Smooth muscle cell (in vitro differentiated cells): Measurements from ENCODE around the gene SYNE1. TPM values are rescaled to one million over a fixed set of nuclear protein-coding genes. Genes with fewer than 3 reads are reported as not detected.

Experiments used
- DNase-seq: peaks from one replicate; lab custom pipeline; 2025; ENCODE audit not compliant: unreplicated experiment; lab: John Stamatoyannopoulos, UW
- H2AFZ ChIP-seq: fragments of 200-600 bp; sonication (generic); 2 replicates; pipeline ENCODE4 v1.6.0; 2016; ENCODE audit warnings: antibody characterized with exemption, low read depth, mild to moderate bottlenecking
- H3F3A ChIP-seq: fragments of 200-600 bp; sonication (generic); 2 replicates; pipeline ENCODE4 v1.6.0; 2017; ENCODE audit warnings: antibody characterized with exemption, low read depth
- H3K27ac ChIP-seq: fragments of 200-600 bp; sonication (generic); 2 replicates; pipeline ENCODE4 v1.5.1; 2016; ENCODE audit warnings: low read depth, mild to moderate bottlenecking
- H3K27me3 ChIP-seq: fragments of 200-600 bp; sonication (generic); 2 replicates; pipeline ENCODE4 v1.6.1; 2016; ENCODE audit warnings: low read depth, mild to moderate bottlenecking
- H3K36me3 ChIP-seq: fragments of 200-600 bp; sonication (generic); 2 replicates; pipeline ENCODE4 v1.5.1; 2016; ENCODE audit warnings: low read depth
- H3K4me1 ChIP-seq: fragments of 200-600 bp; sonication (generic); 2 replicates; pipeline ENCODE4 v1.5.1; 2016; ENCODE audit warnings: low read depth
- H3K4me2 ChIP-seq: fragments of 200-600 bp; sonication (generic); 2 replicates; pipeline ENCODE4 v1.6.0; 2016; ENCODE audit warnings: mild to moderate bottlenecking
- H3K4me3 ChIP-seq: fragments of 200-600 bp; sonication (generic); 2 replicates; pipeline ENCODE4 v1.5.1; 2016; ENCODE audit warnings: mild to moderate bottlenecking
- H3K79me2 ChIP-seq: fragments of 200-600 bp; sonication (generic); 2 replicates; pipeline ENCODE4 v1.6.0; 2016; ENCODE audit warnings: low read depth, mild to moderate bottlenecking
- H3K9ac ChIP-seq: fragments of 200-600 bp; sonication (generic); 2 replicates; pipeline ENCODE4 v1.6.0; 2016; ENCODE audit warnings: low read depth
- H3K9me3 ChIP-seq: fragments of 200-600 bp; sonication (generic); replicated peaks from 2 replicates; pipeline ENCODE4 v1.5.1; 2016; ENCODE audit warnings: low read depth
- H4K20me1 ChIP-seq: fragments of 200-600 bp; sonication (generic); 2 replicates; pipeline ENCODE4 v1.6.0; 2016; ENCODE audit warnings: low read depth
- WGBS: methylation state at CpG from one replicate; pipeline ENCODE4 v1.1.7; 2016; ENCODE audit warnings: low lambda C conversion rate; 5-methylcytosine and 5-hydroxymethylcytosine counted together
- polyA plus RNA-seq: library from polyadenylated mRNA; unstranded; fragments of >200 nt; fragmentation: Nextera tagmentation; extraction: Ambion mirVana; gene quantifications from 2 replicates; pipeline ENCODE4 v1.2.1, GENCODE V29; 2016
- total RNA-seq: library from RNA; depleted of rRNA; stranded (reverse); fragments of >200 nt; gene quantifications from 2 replicates; pipeline ENCODE4 v1.2.3, GENCODE V29; 2014
- TF ChIP-seq, protein P1 (sequence below): fragments of 200-600 bp; sonication (generic); IDR thresholded peaks from 2 replicates; pipeline ENCODE4 v1.5.1; 2017; ENCODE audit warnings: borderline replicate concordance, mild to moderate bottlenecking, antibody characterized with exemption; ENCODE audit not compliant: insufficient read depth, poor library complexity, severe bottlenecking

SYNE1 gene
- total and polyA plus RNA-seq, 2 experiments from 2014 or later = 18.2 to 56.2 TPM

DNA sequence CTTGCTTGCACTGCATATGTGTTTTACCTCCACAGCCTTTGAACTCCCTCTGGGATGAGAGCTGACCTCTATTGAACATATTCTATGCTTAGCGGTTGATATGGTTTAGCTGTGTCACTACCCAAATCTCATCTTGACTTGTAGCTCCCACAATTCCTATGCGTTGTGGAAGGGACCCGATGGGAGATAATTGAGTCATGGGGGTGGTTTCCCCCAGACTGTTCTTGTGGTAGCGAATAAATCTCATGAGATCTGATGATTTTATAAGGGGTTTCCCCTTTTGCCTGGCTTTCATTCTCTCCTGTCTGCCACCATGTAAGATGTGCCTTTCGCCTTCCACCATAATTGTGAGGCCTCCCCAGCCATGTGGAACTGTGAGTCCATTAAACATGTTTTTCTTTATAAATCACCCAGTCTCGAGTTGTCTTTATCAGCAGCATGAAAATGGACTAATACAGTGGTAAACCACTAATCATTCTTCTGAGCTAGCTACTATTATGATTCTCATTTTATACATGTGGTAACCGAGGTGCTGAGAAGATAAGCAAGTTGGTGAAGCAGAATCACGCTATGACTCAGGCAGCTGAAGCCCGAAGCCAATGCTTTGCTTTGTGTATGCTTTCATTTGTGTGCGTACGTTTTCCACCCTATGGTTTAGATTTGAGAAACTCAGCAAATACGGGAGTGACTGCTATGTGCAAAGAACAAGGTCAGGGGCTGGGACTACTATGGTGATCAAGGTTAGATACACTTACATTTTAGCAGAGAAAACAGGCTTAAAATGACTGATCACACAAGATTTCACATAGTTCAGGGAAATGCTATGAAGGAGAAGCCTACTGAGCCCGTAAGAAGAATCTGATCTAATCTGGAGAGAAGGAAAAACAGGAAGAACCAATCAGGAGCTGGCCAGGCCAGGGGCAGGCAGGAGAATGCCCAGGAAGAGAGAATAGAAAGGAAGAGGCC lies 466.2 kb downstream of the SYNE1 start:
- no peak for DNase-seq
- H3K4me2 ChIP-seq = no peak overlapping the region
- H2AFZ ChIP-seq = no peak overlapping the region

GRCh38 chr6:152170313-152170701 lies 466.9 kb downstream of the SYNE1 start:
- H3K4me3 ChIP-seq = no peak overlapping the region
- H3K36me3 ChIP-seq = peaks cover 4% of the 10 kb centered on the region
- no peak overlapping the region for H3K4me2 ChIP-seq
- no peaks in the 10 kb centered on the region for H3K9me3 ChIP-seq
- H3K4me1 ChIP-seq = no peaks in the 10 kb centered on the region
- no peaks in the 10 kb centered on the region for H3K79me2 ChIP-seq
- H4K20me1 ChIP-seq = no peaks in the 10 kb centered on the region
- H3F3A ChIP-seq = no peaks in the 10 kb centered on the region
- H3K27me3 ChIP-seq = no peaks in the 10 kb centered on the region
- WGBS = 80% methylated on average over 4 of the region's 4 CpGs
- H3K9ac ChIP-seq = no peak overlapping the region
- H3K27ac ChIP-seq = no peak overlapping the region
- no peak overlapping the region for H2AFZ ChIP-seq
- DNase-seq = no peak
- TF ChIP-seq, protein P1, sequence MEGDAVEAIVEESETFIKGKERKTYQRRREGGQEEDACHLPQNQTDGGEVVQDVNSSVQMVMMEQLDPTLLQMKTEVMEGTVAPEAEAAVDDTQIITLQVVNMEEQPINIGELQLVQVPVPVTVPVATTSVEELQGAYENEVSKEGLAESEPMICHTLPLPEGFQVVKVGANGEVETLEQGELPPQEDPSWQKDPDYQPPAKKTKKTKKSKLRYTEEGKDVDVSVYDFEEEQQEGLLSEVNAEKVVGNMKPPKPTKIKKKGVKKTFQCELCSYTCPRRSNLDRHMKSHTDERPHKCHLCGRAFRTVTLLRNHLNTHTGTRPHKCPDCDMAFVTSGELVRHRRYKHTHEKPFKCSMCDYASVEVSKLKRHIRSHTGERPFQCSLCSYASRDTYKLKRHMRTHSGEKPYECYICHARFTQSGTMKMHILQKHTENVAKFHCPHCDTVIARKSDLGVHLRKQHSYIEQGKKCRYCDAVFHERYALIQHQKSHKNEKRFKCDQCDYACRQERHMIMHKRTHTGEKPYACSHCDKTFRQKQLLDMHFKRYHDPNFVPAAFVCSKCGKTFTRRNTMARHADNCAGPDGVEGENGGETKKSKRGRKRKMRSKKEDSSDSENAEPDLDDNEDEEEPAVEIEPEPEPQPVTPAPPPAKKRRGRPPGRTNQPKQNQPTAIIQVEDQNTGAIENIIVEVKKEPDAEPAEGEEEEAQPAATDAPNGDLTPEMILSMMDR = no peak

More for the DNA sequence above, 466.2 kb downstream of the SYNE1 start:
- no peaks in the 10 kb centered on the region for H3K9me3 ChIP-seq
- TF ChIP-seq, protein P1 = no peak
- WGBS = 59% methylated on average over 13 of the region's 13 CpGs
- peak overlapping the region; percentile 38 for H3K27ac ChIP-seq
- peaks cover 4% of the 10 kb centered on the region for H3K36me3 ChIP-seq
- H3K27me3 ChIP-seq = no peaks in the 10 kb centered on the region
- H3F3A ChIP-seq = no peaks in the 10 kb centered on the region
- no peak overlapping the region for H3K4me3 ChIP-seq
- H3K9ac ChIP-seq = no peak overlapping the region
- H4K20me1 ChIP-seq = no peaks in the 10 kb centered on the region
- H3K4me1 ChIP-seq = no peaks in the 10 kb centered on the region
- no peaks in the 10 kb centered on the region for H3K79me2 ChIP-seq

GRCh38 chr6:152167641-152168603 lies 469.2 kb downstream of the SYNE1 start:
- DNase-seq = no peak
- H3K79me2 ChIP-seq = no peaks in the 10 kb centered on the region
- H3K4me3 ChIP-seq = no peak overlapping the region
- H3K4me2 ChIP-seq = no peak overlapping the region
- 87% methylated on average over 13 of the region's 13 CpGs for WGBS
- peaks cover 4% of the 10 kb centered on the region for H3K36me3 ChIP-seq
- H3F3A ChIP-seq = no peaks in the 10 kb centered on the region
- no peaks in the 10 kb centered on the region for H3K4me1 ChIP-seq
- TF ChIP-seq, protein P1 = no peak
- H4K20me1 ChIP-seq = no peaks in the 10 kb centered on the region
- no peaks in the 10 kb centered on the region for H3K9me3 ChIP-seq
- no peak overlapping the region for H3K27ac ChIP-seq
- H3K27me3 ChIP-seq = no peaks in the 10 kb centered on the region
- no peak overlapping the region for H2AFZ ChIP-seq
- H3K9ac ChIP-seq = no peak overlapping the region
